NCI-H345 (cell line): ENCODE results near the gene TEK.

Experiments used
- DNase-seq: peaks from one replicate; lab custom pipeline; 2025; lab: John Stamatoyannopoulos, UW

The TEK gene

DNA sequence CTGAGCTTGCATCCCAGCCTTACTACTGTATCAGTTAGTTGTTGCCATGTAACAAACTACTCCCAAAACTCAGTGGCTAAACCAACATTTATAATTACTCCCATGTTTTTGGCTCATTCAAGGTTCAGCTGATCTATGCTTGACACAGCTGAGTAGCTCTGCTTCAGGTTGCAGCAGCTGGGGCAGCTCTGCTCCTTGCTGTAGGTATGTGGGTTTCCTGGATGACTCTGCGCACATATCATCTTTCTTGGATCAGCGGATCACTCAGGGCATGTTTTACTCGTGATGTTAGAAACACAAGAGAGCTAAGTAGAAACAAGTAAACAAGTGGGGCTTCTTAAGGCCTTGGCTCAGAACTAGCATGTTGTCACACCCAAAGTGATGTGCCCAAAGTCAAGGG lies 15.1 kb downstream of the TEK start:
- DNase-seq, result no peak

DNA sequence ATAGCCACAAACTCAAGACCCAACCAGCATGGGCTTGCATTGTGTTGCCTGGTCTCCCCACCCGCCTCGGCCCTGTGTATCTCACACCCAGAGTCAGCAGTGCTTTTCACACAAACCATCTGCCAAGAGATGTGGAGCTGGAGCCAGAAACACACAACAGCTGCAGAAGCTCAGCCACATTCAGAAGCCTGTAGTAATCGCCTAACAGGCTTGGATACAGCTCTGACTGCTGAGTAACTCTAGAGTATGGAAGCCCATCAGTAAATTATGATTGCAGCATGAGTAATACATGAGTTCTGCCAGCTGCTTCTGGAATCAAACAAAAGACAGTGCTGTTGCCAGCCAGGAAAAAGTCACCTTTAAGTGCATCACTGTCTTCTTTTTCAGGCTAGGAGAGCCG lies 16.0 kb downstream of the TEK start:
- DNase-seq, result no peak

DNA sequence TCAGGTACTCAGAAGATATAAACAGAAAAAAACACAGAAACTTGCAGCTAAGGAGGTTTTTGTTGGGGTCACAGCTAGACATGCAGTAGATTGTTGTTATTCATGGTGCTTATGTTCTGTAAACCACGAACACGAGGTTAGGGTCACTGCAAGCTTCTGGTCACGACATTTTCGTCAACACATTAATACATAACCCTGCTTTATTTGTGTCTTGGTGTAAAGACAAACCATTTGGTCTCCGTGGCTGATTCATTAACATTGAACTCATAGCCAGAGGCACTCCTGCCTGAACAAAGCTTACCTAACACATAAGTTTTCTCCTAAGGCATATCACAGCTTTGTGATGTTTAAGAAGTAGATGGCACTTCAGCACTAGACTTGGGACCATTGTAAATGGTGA lies 16.9 kb downstream of the TEK start:
- DNase-seq, result no peak

DNA sequence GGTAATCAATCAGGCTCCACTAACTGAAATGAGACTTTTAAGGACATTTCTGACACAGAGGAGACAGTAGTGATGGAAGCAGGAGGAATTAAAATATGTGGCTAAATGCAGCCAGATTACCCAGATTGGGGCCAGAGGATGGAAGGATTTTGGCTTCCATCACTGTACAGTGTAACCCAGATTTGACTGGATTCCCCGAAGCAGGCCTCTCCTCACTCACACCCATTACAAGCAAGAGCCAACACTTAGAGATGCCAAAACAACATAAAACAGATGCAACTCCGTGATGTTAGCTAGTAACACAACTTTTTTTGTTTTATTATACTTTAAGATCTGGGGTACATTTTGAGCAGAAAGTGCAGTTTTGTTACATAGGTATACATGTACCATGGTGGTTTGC lies 17.6 kb downstream of the TEK start:
- DNase-seq, result no peak

DNA sequence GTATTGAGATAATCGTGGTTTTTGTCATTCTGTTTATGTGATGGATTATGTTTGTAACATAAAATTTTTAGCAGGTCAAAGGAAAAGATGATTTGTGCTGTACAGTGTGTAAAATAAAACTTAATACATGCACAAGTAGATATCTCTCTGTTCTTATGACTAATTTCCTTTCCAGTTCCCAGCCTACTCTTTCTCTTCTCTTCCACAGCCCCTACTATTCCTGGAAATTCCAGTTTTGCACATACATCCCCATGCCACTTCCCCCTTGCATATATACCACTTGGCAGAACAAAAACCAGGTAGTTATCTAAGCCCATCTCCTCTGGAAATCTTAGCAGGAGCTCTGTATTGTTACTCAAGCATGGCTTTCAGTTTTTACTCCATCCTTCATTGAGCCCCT lies 20.2 kb downstream of the TEK start:
- no peak for DNase-seq

DNA sequence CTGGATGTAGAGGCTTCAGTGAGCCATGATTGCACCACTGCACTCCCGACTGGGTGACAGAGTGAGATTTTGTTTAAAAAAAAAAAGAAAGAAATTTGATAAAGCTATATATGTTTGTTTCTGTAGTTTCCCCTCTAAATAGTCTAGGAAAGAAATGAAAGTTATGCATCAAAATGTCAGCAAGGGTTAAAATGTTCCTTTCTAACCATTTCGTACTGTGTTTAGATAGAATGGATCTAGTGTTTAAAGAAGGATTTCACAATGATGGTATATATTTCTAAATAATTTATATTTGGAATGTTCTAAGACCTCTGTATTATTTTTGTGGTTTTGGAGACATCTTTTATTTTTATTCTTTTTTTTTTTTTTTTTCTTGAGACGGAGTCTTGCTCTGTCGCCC lies 22.7 kb downstream of the TEK start:
- no peak for DNase-seq

DNA sequence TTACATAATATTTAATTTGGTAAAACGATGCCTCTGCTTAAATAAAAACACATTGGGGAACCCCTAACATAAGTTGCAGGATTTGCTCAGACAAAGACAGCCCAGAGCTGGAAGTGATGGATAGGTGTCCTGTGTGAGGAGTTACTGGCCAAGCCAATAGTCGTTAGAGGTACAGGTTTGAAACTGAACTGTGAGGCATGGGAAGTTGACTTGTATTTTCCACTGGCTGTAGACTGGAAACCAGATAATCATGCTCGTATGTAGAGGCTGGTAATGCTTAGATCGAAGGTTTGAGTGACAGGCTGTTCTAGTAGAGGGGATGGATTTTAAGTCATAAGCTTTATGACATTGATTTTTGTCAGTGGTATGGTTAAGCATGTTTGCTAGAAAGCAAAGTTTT lies 24.8 kb downstream of the TEK start:
- no peak for DNase-seq

DNA sequence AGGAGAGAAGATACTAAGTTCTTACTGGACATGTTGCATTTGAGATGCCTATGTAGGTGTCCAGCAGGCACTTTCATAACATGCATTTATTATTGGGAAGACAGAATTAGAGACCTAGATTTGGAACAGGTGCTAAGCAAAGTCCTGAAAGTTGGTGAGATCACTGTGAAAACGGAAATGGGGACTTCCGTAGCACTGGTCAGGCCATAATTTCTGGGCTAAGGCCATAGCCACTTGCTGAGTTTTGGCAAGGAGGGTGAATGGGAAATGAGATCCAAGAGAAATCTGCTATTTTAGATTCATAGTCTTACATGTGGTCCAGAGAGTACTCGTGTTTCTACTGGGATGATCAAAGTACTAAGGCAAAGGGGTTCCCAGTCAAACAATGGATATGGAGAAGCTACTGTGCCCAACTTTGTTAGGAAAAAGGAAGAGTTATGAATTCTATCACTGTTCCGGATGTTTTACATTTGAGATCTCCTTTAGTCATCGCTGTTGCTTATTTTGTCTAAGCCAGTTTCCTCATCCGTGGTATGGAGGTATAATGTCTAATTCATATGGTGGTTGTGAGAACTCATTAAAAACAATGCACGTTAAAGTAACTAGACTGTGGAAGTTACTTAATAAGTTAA lies 33.4 kb downstream of the TEK start:
- DNase-seq, result no peak

DNA sequence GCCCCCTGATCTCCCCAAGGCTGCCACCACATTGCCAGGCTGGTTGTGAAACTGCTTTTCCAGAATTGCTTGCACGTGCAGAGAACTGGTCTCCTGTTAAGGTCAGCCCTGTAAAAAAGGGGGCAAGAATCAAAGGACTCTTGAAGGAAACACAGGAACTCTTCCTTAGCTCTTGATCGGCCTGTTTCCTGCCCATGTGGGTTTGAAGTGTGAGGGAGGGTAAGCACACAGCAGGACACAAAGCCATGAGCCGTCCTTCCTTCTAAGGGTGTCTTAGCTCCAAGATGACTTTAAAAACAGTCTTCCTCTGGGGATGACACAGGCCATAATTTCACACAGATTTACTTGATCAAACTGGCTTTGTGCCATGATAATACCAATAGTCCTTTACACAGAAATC lies 36.1 kb downstream of the TEK start:
- no peak for DNase-seq

DNA sequence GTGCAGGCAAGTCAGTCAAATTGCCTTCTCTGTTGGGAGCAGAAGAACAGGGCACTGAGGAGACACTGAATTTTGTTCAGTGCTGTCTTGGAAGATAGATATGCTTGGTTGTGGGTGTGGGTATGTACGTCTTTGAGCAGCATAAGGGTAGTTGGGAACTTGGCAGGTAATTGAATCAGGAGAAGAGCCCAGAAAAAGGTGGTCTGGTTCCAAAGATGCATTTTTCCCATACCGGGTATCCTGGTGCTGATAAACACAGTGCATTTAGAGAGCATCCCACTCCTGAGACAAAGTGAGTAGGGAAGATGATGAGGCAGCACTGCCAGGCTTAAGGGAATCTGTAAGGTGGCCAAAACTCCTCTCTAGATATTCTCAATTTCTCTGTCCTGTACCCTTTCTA lies 40.6 kb downstream of the TEK start:
- DNase-seq, result no peak

DNA sequence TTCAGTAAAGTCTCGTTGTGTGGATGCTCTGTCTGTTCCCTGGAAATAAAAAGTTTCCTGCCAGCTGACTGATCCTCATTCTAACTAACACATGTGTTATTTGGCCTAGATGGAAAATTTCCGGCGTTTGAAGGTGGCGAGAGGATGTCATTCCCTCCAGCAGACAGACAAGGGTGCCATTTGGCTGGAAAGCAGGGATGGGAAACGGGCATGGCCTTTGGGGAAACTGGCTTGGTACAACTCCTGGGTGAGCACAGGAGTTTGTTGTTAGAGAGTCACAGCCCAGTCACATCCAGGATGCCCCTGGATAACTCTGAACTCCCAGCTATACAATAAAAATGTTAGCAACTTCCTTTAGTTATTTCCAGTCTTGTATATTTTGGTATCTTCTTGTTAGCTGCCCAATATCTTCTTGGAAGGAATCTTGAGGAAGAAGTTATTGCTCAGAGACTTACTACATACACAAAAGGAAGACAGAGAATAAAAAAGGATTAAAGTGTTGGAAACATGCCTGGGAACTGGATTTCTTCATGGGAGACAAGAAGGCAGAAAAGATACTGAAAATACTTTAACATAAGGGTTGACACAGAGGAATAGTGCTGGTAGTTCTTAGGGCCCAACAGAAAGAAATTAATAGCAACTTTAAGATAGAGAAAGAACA lies 41.9 kb downstream of the TEK start:
- no peak for DNase-seq

DNA sequence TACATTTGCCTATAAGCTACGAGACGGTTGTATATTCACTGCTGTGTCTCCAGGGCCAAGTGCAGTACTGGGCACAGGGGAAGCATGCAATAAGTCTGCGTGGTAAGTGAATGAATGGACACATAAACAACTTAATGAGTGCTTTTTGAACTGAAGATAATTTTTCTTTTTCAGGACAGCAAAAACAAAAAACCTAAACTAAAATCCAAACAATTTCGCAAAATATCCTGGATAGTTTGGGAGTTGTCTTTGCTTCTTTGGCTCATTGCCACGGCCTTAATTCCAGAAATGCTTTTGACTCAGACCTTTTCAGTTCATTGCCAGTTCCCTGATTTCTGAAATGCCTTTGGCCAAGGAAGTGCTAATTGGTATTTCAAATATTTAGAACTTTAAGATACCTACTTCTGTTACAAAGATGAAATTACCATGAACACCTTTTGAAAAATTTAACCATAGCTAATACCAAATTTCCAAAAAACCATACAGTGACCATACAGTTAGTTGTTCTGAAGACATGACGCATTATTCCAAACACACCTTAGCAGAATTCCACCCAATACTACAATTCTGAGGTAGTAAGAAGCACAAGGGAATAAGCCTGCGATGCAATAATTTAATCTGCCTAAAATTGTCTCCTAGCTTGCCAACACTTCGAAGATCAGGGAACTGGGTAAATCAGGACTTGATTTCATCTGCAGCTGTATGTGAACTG lies 42.8 kb downstream of the TEK start:
- no peak for DNase-seq

DNA sequence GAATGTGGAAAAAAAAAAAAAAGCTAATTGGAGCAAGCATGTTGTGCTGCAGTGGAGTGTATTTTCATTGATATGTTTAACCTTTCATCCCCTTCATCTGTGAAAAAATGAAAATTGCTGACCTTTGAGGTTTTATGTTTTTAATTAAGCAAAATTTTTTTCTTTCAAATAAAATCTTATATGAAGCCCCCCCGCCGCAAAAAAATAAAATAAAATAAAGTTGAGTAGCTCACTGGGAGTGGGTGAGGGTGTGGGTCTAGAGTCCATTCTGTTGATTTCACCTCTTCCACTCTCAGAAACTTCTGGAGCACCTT lies 43.3 kb downstream of the TEK start:
- no peak for DNase-seq

DNA sequence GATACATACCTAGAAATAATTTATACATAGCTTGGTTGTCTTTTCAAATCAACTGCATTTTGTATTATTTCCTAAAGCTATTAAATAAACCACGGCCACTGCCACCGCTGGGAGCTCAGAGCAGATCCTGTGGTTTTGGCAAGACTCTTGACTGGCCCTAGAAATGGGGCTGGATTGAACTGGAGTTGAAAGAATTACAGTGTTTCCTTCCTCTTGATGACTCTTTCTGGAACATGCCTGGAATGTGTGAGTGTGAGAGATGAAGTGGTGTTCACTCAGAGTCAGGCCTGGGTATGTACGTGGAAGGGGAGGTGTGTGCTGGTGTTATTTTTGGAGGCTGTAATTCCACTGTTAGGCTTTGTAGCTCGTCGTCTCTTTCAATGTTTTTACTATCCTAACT lies 45.9 kb downstream of the TEK start:
- no peak for DNase-seq

DNA sequence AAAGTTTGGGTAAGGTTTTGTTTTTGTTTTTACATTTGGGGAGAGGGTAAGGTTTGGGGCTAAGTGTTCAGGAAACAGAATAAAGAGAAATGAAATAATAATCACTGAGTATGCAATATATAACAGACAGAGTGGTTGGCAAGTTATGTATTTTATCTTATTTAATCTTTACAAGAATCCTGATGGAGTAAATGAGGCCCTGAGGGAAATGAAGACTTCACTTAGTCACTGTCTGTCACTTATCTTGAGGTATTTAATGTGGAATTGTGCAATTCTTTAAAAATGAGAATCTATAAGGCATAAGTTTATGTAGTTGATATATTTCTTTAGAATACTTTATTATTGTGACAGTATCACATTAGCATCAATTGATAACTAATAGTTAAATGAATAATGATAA lies 48.1 kb downstream of the TEK start:
- DNase-seq, result no peak

DNA sequence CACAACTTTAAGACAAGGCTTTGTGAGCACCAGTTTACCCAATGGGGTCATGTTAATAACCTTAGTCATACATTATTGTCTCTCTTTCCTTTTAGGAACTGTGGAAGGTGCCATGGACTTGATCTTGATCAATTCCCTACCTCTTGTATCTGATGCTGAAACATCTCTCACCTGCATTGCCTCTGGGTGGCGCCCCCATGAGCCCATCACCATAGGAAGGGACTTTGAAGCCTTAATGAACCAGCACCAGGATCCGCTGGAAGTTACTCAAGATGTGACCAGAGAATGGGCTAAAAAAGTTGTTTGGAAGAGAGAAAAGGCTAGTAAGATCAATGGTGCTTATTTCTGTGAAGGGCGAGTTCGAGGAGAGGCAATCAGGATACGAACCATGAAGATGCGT lies 48.7 kb downstream of the TEK start:
- DNase-seq, result no peak

DNA sequence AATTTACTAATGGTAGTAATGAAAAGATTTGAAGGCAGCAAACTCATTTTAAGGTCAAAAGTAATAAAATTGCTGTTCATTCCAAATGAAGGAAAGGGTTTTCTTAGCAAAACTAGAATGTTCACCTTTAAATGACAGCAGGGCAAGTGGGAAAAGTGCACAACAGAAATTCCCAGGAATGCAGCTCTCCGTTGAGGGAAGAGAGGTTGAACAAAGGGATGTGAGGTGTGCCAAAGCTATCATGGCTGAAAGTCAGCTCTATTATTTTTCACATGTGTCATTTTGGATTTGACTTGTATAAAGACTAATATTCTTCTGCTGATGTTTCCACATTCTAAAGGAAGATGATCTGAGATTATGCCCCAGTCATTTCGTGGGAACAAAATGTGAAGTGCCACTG lies 51.6 kb downstream of the TEK start:
- DNase-seq, result no peak

DNA sequence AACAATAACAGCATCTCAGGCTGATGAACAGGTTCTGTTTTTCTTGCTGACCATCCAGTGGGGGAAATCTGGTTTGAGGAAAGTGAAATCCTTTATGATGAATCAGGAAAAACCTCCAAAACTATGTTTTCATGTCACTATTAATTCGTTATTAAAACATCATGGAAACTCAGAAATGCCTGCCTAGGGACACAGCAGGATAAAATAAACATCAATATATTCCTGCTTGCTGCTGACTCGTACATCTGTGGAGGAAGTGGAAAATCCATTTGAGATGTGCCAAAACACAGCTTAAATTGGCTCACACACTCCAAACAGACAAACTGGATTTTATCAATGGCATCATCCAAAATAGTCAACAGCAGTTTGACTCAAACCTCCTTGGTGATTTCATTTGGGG lies 53.0 kb downstream of the TEK start:
- no peak for DNase-seq

DNA sequence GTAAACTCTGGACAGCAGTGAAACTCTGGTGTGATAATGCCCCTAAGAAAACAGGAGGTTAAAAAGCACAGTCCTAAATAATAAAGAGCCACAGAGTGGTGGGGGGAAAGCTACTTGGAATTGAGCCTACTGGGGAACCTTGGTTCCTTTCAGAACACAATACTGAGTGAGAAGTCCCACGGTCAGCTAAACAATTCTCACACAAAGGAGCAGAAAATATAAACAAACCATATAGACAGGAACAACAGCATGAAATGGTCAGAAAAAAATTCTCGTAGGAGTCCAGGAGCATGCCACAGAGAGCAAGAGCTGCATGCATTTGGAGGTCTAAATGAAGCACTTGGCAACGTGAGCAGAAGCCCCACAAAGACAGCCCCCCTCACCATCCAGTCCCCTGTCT lies 56.0 kb downstream of the TEK start:
- DNase-seq, result no peak

DNA sequence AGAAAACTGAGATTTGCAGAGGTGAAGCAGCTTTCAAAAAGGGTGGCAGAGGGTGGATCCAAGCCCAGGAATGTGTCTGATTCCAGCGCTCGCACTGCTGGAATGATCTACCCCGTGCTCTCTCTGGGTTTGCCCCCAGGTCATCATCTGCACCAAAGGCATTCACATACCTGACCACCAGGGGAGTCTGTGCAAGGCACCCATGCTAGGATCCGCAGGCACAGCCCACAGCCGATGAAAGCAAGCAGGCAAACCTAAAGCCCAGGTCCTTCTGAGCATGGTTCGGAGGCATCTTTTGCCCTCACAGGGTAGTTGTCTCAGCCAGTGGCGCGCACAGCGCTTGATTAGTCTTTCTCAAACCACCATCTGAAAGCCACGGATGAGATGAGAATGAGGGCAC lies 56.6 kb downstream of the TEK start:
- no peak for DNase-seq

DNA sequence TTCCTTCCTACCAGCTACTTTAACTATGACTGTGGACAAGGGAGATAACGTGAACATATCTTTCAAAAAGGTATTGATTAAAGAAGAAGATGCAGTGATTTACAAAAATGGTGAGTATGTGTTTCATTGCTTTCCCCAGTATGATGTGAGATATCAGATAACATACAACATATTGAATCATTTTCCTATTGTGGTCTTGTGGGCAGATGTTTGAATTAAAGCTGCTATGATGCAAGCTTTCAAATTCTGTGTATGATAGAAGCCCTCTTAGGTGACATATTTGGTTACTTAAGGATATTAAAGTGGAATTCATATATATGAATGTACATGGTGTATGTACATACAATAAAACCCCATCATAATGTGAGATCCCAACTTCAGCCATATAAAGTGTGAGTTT lies 59.5 kb downstream of the TEK start:
- DNase-seq, result no peak

DNA sequence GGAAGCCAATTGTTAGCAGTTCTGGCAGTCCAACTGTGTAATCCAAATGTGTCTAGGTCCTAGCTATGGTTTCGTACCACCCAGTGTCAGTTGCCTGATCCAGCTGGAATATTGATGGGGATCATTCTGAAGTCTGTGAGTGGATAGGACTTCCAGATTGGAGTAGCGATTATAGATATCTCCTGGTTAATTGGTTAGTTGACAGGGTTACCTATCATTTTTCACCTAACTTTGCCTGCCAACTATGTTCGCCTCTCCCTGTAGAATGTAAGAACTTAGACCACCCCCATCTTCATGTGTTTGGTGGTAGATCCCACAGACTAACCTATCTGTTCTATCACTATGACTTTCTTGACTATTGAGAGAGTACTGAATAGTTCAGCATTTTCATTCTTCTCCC lies 59.9 kb downstream of the TEK start:
- DNase-seq, result no peak

DNA sequence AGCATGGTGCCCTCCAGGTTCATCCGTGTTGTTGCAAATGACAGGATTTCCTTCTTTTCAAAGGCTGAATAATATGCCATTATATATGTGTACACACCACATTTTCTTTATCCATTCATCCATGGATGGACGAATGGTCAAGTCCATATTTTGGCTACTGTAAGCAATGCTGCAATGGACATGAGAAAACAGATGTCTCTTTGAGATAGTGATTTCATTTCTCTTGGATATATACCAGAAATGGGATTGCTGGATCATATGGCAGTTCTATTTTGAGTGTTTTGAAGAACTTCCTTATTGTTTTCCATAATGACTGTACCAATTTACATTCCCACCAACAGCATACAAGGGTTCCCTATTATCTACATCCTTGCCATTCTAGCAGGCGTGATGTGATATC lies 67.9 kb downstream of the TEK start:
- DNase-seq, result no peak

DNA sequence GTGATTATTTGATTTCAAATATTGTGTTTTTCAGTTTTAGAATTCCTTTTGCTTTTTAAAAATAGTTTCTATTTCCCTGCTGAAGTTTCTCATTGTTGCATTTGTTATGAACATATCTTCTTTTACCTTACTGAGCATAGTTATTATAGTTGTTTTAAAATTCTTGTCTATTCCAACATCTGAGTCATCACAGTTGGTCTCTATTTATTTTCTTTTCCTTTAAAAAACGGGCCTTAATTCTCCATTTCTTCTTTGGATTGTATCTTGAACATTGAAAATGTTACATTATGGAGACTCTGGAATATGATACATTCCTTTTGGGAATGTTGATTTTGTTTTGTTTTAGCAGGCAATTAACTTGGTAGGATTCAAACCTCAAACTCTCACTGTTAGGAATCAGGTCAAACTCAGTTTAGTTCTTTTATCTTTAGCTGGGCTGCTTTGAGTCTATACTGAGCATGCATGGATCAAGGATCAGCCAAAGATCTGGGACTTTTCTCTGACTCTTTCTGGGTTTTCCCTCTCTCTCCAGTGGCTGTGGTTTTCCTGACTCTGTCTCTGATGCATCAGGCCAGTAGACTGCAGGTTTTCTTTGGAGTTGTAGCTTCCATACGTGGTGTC lies 70.3 kb downstream of the TEK start:
- no peak for DNase-seq
